Bronchial epithelial cell (primary cell): Measurements from ENCODE around the gene ALPI. TPM values are rescaled to one million over a fixed set of nuclear protein-coding genes. Genes with fewer than 3 reads are reported as not detected.

Experiments
- DNase-seq: peaks from one replicate; pipeline ENCODE4 v3.0.0-alpha.2; 2010; ENCODE audit warnings: low read depth
- FAIRE-seq: peaks from 2 replicates; lab custom pipeline; 2011; peaks lifted over from hg19 to GRCh38; lab: Jason Lieb, UNC
- H3K27me3 ChIP-seq: 2 replicates; pipeline ENCODE4 v1.5.1; 2011; ENCODE audit warnings: low read length; ENCODE audit not compliant: control insufficient read depth, insufficient read depth
- H3K36me3 ChIP-seq: 2 replicates; pipeline ENCODE4 v1.5.1; 2011; ENCODE audit warnings: low read length; ENCODE audit not compliant: control insufficient read depth, insufficient read depth
- H3K4me3 ChIP-seq: 2 replicates; pipeline ENCODE4 v1.5.1; 2011; ENCODE audit warnings: mild to moderate bottlenecking, low read depth, low read length, control low read depth
- total RNA-seq: library from RNA; depleted of rRNA; stranded (reverse); fragments of >200 nt; gene quantifications from 2 replicates; pipeline ENCODE4 v1.2.1, GENCODE V29; 2014
- TF ChIP-seq, protein P1 (sequence below): IDR thresholded peaks from 2 replicates; pipeline ENCODE4 v1.5.1; 2011; ENCODE audit warnings: mild to moderate bottlenecking, moderate library complexity, low read length, control low read depth, inconsistent platforms; ENCODE audit not compliant: insufficient read depth, severe bottlenecking

The ALPI gene
- total RNA-seq, 1 donor from 2014 or later = not detected

GRCh38 chr2:232454630-232455029, 1.3 kb upstream of the ALPI start:
- TF ChIP-seq, protein P1, sequence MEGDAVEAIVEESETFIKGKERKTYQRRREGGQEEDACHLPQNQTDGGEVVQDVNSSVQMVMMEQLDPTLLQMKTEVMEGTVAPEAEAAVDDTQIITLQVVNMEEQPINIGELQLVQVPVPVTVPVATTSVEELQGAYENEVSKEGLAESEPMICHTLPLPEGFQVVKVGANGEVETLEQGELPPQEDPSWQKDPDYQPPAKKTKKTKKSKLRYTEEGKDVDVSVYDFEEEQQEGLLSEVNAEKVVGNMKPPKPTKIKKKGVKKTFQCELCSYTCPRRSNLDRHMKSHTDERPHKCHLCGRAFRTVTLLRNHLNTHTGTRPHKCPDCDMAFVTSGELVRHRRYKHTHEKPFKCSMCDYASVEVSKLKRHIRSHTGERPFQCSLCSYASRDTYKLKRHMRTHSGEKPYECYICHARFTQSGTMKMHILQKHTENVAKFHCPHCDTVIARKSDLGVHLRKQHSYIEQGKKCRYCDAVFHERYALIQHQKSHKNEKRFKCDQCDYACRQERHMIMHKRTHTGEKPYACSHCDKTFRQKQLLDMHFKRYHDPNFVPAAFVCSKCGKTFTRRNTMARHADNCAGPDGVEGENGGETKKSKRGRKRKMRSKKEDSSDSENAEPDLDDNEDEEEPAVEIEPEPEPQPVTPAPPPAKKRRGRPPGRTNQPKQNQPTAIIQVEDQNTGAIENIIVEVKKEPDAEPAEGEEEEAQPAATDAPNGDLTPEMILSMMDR = no peak
- FAIRE-seq (no peak), DNase-seq (no peak)
- no peak overlapping the region for H3K4me3 ChIP-seq
- H3K36me3 ChIP-seq = no peaks in the 10 kb centered on the region
- H3K27me3 ChIP-seq = peaks cover under 1% of the 10 kb centered on the region

DNA sequence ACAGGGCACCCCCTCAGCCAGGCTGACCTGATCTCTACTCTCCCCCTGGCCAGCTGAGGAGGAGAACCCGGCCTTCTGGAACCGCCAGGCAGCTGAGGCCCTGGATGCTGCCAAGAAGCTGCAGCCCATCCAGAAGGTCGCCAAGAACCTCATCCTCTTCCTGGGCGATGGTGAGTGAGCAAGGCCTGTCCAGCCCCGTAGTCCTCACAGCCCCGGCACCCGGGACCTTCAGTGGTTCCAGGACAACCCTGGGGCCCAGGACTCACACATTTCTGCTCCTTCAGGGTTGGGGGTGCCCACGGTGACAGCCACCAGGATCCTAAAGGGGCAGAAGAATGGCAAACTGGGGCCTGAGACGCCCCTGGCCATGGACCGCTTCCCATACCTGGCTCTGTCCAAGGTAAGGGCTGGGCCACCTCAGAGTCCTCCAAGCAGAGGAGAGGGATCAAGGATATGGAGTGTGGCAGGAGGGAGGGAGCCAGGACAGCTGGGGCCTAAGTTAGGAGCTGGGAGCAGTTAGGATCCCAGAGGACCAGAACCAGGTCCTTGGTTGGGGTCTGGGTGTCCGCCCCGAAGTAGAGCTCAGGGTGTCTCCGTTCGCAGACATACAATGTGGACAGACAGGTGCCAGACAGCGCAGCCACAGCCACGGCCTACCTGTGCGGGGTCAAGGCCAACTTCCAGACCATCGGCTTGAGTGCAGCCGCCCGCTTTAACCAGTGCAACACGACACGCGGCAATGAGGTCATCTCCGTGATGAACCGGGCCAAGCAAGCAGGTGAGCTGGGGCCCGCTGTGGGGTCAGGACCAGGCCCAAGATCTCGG, 555 bp downstream of the ALPI start:
- FAIRE-seq (no peak), DNase-seq (no peak)
- H3K27me3 ChIP-seq = peaks cover 1% of the 10 kb centered on the region
- no peaks in the 10 kb centered on the region for H3K36me3 ChIP-seq
- TF ChIP-seq, protein P1 = no peak
- H3K4me3 ChIP-seq = no peak overlapping the region

DNA sequence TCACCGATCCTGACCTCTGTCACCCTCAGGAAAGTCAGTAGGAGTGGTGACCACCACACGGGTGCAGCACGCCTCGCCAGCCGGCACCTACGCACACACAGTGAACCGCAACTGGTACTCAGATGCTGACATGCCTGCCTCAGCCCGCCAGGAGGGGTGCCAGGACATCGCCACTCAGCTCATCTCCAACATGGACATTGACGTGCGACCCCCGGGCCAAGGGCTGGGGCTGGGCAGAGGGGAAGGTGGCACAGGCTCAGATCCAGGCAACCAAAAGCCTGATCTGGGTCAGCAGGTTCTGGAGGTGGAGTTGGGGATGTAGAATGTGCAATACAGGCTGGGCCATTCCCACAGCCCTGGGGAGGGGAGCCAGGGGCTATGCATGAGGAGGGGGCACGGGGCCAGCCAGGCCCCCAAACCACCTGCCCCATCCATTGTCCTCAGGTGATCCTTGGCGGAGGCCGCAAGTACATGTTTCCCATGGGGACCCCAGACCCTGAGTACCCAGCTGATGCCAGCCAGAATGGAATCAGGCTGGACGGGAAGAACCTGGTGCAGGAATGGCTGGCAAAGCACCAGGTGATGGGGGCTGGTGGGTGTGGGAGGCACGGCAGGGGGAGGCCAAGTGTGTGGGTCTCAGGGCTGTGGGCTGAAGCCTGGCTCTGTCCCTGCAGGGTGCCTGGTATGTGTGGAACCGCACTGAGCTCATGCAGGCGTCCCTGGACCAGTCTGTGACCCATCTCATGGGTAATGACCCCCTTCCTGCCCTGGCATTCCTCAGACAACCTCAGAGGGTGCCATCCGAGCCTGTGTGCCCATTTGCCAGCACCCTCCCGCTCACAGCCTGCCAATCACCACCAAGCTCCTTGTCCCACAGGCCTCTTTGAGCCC, 1.4 kb downstream of the ALPI start:
- peaks cover 1% of the 10 kb centered on the region for H3K27me3 ChIP-seq
- DNase-seq = no peak
- no peak overlapping the region for H3K4me3 ChIP-seq
- TF ChIP-seq, protein P1 = no peak
- H3K36me3 ChIP-seq = no peaks in the 10 kb centered on the region
- FAIRE-seq = no peak

DNA sequence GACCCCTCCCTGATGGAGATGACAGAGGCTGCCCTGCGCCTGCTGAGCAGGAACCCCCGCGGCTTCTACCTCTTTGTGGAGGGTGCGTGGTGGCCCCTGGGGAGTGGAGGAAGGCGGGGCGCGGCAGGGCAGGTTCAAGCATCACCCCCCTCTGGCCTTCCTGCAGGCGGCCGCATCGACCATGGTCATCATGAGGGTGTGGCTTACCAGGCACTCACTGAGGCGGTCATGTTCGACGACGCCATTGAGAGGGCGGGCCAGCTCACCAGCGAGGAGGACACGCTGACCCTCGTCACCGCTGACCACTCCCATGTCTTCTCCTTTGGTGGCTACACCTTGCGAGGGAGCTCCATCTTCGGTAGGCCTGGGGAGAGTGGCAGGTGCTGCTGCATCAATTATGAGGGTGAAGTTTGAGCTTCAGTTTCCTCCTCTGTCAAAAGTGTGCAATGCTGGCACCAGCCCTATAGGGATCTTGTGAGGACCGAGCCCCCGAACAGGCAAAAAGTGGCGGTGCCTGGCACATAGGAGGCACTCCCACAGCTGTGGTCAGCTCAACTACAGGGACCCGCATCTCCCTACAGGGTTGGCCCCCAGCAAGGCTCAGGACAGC, 2.2 kb downstream of the ALPI start:
- H3K27me3 ChIP-seq = peaks cover 1% of the 10 kb centered on the region
- no peak overlapping the region for H3K4me3 ChIP-seq
- H3K36me3 ChIP-seq = no peaks in the 10 kb centered on the region
- DNase-seq (no peak), FAIRE-seq (no peak)
- TF ChIP-seq, protein P1 = no peak

- no peak for DNase-seq
- Histone ChIP-seq H3K27me3 (peaks cover 2% of the 10 kb centered on the region), H3K36me3 (no peaks in the 10 kb centered on the region), H3K4me3 (no peak overlapping the region)
- TF ChIP-seq, protein P1 = no peak
- no peak for FAIRE-seq
Observed at GRCh38 chr2:232458661-232459418, 2.9 kb downstream of the ALPI start.
